ENCODE results near the gene ETFB.

ETFB gene

DNA sequence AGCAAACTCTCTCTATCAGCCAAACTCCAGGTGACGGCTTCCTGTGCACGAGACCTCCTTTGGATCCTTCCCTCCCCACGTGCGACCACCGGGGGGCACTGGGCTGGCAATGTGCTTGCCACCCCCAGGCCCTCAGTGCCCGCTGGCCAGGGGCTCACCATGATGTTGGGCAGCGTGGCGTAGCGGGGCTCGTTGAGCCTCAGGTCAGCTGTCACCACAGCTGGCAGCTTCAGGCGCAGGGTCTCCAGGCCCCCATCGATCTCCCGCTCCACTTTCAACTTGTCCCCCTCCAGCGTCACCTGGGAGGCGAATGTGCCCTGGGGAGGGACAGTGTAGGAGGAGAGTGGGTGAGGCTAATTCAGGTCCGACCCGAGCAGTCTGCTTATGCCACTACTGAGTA is 19.4 kb downstream of the ETFB start:
- DNase-seq: no peak

DNA sequence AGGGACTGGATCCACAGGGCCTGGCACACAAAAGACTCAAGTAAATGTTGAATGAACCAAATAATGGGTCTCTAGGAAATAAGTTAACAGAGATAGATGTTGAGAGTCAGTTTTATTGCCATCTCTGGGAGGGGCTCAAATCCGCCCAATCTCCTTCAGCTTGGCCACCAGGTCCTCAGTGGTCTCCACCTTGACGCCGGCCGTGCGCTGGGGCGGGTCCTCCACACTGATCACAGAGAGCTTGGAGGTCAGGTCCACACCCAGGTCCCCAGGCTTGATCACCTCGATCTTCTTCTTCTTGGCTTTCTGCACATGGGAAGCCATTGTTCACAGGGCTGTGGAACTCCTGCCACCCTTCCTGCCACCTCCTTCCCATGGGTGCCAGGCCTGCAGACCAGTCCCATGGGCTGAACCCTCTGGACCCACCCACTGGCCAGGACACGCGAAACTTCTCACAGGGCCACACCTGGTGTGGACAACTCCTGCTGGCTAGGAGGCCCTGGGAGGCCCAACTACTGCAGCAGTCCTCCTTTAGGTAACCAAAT is 21.0 kb downstream of the ETFB start:
- DNase-seq: no peak

DNA sequence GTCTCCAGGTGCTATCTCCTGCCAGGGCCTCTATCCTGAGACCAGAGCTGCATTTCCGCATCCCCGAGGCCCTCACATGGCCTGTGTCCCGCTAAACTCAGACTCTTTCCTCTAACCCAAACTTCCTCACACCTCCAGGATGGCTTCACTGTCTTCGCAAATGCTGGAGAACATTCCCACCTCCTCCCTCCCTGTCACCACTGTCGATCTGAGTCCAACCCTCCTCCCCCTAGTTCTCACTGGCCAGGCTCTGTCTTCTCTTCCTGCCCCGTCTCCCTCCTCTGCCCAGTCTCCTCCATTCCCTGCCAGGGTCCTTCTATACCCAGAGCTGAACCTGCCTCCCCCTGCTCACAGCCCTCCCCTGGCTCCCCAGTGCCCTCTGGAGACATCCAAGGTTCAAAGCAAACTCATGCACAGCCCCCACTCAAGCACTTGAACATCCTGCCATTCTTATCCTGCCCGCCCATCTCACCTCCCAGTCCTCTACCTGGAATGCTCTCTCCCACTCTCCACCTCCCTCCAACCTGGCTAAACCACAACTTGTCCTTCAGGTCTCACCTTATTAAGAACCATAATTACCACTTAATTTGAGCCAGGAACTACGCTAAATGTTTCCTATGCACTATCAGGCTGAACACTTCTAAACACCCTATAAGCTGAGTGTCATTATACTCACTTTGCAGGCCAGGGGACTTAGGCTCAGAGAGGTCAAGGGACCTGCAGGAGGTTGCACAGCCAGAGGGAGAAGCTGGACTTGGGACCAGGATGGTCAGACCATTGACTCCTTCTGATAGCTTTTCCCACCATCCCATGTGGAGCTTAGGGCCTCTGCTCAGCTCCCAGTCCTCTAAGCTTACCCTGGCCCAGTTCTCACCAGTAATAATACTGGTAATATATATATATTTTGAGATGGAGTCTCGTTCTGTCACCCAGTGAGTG is 23.3 kb downstream of the ETFB start:
- DNase-seq: no peak

GRCh38 chr19:51341976-51342580 is 24.1 kb downstream of the ETFB start, which contains the start of gene VSIG10L:
Gene VSIG10L, minus strand, starts transcription at chr19:51342139. Its CDS starts 15 bp downstream, at chr19:51342124.
- no peak for DNase-seq

GRCh38 chr19:51341066-51341465 is 25.1 kb downstream of the ETFB start:
- no peak for DNase-seq

DNA sequence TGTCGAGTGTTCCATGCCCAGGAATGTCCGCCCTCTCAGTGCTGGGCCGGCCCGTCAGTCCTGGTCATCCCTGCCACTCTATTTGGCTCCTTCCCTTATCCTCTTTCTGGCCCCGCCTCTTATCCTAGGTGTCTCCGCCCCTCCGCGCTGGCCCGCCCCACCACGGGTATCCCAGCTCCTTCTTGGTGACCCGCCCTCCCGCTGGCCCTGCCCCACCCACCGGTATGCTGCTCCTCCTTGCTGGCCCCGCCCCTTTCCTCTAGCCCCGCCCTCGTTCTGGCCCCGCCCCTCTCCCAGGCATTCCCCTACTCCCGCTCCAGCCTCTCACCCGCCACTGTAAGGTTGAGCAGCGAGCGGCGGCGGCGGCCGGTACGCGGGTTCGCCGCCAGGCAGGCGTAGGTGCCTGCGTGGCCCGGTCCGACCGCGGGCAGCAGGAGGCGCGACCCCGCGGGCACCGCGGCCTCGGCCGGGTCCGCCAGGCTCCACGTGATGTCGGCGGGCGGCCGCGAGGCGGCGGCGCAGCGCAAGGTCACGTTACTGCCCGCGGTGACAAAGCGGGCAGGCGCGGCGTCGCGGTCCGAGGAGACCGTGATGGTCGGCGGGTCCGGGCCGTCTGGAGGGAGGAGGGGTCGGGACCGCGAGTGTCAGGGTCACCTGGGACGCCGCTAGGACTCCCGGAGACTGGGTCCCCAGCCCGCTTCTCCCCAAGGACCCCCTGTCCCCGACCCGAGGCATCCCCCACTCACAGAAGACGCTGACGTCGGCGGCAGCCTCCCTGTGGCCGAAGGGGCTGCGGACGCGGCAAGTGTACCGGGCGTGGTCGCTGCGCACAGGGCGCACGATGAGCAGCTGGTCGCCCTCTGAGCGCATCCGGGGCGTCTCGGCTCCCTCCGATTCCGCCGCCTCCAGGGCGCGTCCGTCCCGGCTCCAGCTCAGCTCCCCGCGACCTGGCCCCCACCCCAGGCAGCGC is 26.2 kb downstream of the ETFB start:
- peak; percentile 97 for DNase-seq

GRCh38 chr19:51339313-51339686 is 26.9 kb downstream of the ETFB start:
- DNase-seq: no peak

- DNase-seq: peak; percentile 93
Observed at GRCh38 chr19:51338563-51339312, 27.4 kb downstream of the ETFB start.

GRCh38 chr19:51337861-51338562 is 28.2 kb downstream of the ETFB start:
- DNase-seq: no peak

DNA sequence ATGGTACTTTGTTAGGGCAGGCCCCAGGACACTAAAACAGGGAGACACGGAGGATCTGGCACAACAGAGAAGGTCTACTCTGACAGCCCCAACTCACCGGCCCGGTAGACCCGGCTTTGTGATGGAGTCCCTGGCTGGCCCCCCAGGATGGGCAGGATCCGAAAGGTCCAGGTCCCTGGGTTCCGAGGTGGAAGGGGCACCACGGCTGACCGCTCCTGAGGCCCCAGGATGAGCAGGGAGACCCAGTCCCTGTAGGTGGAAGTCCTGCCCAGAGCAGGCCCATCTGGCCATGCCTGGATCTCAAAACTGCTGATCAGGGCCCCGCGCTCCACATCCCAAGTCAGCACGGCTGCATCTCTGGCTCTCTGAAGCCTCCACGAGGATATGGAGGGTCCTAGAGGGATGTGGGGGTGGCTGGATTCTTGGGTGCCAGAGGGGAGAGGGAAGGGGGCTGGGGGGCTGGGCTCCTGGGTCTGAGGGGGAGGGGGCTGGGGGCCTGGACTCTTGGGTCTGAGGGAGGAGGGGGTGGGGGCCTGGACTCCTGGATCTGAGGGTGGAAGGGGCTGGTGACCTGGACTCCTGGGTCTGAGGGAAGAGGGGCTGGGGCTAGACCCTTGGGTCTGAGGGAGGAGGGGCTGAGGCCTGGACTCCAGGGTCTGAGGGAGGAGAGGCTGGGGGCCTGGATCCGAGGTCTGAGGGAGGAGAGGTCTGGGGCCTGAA is 28.9 kb downstream of the ETFB start:
- no peak for DNase-seq

GRCh38 chr19:51333836-51334460 is 32.2 kb downstream of the ETFB start:
- DNase-seq: no peak

DNA sequence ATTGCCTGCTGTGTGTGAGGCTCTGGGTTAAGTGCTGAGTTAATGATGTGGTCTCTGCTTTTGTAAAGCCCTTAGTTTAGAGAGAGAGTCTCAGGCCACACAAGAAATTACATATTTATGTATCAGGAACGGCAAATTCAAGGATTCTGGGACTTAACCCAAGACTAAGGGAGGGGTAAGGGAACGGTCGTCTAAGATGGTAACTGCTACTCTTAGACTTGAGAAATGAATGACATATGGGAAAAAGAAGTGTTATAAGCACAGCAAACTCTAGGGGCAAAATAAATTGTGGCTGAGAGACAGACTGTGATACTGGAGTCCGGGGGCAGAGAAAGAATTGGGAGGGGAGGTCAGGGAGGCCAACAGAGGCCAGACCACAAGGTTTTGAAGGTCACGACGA is 34.5 kb downstream of the ETFB start:
- DNase-seq: no peak

DNA sequence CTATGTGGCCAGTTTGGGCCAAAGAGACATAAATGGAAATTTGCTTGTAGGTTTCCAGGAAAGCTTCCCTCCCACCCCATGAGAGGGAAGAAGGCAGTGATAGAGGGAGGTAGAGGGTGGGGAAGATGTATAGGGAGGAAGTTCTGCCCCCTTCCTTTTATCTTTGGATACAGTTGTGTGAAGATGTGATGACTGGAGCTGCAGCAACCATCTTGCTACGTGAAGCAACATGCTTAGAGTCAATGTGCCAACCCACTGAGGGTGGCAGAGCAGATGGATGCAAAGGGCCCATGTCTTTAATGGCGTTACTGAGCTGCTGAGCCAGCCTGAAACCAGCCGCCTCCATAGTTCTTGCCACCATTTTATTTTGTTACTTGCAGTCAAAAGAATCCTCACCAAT is 35.0 kb downstream of the ETFB start:
- DNase-seq: no peak

DNA sequence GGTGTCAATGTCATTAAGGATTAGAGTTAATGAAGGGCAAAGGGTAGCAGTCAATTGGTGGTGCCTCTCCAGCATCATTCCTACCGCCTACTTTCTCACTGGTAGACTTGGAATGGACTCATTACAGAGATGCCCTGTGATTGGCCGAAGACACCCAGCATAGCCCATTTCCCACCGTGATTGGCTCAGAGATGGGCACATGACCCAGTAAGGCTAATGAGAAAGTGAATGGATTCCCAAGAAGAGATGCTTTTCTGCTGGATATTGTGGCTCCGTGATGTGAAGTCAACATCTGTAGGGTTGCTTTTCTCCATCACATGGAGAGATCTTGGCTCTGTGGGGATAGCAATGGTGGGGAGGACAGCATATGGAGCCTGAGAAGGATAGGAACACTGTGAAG is 35.8 kb downstream of the ETFB start:
- DNase-seq: no peak

DNA sequence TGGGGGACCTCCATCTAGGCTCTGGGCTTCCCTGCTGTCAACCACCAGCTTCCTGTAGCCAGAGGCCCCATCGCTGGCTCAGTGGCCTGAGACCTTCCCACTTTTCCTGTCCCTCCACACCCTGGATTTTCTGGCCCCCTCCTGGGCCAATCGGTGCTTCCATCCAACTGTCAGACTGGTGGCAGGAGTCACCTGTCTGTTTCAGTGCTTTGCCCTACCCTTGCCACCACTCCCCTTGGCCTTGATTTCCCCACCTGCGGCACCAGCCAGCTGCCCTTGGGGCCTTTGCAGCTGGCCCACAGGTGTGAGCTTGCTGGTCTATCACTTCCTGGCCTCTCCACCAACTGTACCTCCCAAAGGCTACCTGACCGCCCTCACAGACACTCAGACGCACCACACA is 36.8 kb downstream of the ETFB start:
- DNase-seq: no peak

DNA sequence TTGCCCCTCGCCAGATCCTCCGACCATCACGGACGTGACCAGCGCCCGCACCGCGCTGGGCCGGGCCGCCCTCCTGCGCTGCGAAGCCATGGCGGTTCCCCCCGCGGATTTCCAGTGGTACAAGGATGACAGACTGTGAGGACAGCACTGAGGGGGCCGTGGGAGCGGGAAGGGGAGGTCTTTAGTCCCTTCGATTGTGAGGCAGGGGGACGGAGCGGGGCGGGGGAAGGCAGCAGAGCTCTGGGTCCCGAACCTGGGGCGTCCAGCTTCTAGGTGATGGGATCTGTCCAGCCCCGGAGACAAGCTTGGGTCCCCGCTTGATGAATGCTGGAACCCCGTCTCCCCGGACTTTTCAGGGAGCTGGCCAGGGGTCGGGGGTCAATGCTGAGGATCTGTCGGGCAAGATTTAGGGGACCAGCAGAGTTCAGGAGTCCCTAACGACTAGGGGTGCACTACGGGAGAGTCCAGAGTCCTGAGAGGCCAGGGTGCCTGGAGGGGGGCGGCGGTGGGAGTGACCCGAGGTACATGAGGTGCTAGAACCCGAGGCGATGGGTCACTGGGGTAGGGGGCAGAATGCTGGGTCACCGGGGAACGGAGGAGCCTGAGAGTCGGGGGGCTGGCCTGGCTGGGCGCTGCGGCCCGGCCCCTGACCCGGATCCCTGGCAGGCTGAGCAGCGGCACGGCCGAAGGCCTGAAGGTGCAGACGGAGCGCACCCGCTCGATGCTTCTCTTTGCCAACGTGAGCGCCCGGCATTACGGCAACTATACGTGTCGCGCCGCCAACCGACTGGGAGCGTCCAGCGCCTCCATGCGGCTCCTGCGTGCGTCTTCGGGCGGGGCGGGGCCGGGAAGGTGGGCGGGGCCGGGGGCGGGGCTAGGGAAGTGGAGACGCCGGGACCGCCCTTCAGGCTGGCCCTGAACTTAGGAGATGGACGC is 38.9 kb downstream of the ETFB start:
- DNase-seq: peak; percentile 86

DNA sequence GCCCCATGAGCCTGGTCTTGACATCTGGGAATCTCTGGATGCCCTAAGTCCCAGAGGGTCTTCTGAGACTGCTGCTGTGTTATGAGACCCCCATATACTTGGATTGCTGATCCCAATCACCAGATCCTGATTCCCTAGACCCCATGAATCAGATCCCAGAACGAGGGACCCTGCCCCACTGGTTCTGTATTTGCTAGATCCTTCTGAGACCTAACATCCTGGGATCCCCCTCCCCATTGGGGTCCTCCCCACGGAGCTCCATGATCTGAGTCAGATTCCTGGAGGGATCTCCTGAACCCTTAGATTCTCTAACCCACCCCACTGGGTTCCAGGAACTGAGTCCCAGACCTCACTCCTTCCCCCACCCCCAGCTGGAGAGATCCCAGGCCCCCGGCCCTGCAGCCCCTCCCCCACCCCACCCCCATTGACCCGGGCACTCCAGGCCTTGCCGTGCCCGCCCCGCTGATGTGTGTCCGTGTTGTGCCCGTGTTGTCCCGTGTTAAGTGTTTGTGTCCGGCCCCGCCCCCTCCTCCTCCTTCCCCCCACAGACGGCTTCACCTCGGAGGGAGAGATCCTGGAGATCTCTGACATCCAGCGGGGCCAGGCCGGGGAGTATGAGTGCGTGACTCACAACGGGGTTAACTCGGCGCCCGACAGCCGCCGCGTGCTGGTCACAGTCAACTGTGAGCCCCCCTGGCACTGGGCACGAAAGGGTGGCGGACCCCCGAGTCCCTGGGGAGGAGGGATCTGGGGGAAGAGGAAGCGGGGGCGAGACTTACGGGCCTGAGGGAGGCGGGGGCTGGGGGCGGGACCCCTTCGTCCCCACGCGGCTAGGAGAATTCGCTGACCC is 39.7 kb downstream of the ETFB start:
- DNase-seq: no peak

Measured in activated CD8-positive, alpha-beta memory T cell treated with anti-CD3 and anti-CD28 coated beads, Interleukin-2, amount 50 U/mL, for 48 hours (primary cell).